GM20431 (cell line): ENCODE data around the gene TEX38.
"Not testable (repeated sequence)": the region's sequence is repeated elsewhere in the genome, so short reads cannot be mapped to it uniquely, and the experiment has no call there.

ENCODE experiments used
- in situ Hi-C: fragments of 300-500 bp; cut with MseI, MboI; formaldehyde crosslinking; loops from one replicate; pipeline ENCODE4 v1.15.0; 2020; ENCODE audit warnings: low sequenced_read_pairs; ENCODE audit not compliant: unreplicated experiment

The TEX38 gene

DNA sequence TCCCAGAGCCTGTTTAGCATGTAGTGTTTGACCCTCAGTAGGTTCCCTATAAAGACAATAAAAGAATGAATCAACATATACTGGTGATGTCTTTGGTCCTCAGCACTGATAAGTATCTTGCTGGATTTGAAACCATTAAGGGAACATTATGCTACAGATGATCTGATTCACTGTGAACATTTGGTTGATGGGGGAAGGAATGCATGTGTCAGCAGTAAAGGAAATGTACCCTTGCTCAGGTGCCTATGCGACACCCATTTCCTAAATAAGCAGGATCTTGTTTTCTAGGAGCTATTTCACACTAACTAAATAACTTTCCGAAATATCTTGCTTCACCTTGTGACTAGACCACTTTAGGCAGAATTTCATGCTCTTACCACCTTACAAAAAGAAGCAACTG is 13.0 kb downstream of the TEX38 start:
- in situ Hi-C loops: no loop called here

DNA sequence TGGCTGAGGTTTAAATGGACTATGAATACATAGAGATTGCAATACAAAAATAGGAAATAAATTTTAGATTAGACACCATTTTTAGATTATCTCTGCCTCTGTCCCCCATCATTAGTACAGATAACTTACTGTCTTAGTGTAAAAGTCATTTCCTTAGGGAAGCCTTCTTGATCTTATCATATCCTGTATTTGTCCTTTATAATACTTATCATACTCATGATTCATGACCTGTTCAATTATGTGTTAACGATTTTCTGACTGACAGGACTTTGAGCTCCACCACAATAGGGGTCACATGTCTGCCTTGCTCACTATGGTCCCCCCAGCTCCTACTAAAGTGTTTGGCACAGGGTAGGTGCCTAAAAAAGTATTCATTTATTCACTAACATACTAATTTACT is 14.6 kb downstream of the TEX38 start:
- in situ Hi-C loops: no loop called here

DNA sequence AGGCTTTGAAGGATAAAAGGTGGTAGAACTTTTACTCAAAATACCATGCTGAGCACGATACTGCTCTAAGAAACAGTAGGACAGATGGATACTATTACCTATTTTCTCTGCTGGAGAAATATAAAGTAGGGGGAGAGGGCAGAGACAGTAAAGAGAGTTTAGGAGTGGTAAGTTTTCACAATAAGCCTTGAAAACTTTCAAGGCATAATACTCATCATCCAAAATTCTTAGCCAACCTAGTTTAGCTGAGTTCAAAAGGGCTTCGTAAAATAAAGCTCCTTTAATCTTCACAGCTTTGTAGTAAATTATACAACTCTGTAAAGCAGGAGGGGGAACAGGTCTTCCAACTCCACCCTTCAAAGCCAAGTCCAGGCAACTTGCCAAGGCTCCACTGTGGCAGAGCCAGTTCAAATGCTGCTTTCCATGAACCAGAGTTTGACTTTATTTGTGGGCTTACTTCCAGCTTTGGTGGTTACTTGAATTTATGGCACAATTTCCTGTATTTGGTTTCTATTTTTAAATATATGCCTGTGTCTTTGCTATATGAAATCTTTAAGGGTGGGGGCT is 15.5 kb downstream of the TEX38 start:
- in situ Hi-C loops: no loop called here

DNA sequence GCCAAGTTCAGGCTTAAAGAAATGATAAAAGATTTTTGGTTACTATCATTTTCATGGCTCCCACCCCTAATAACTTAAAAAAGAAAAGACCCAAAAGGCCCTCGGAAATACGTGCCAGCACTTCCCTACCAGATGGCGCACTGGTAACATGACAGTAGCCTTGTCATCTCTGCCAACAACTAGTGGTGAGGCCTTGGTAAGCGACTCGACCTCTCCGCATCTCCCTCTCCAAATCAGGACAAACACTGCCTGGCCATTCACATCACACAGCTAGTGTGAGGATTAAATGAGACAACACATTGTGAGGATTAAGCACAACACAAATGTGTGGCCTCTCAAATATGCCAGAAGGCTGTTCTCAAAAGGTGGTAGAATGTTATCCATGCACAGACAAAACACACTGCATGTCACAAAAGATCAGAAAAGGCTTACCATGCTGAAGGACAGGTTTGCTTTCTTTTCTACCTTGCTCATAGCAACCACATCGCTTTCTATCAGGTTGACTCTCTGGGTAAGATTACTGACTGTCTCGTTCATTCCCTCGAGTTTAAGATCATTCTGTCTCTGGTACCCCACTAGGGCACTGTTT is 16.4 kb downstream of the TEX38 start:
- in situ Hi-C loops: no loop called here

DNA sequence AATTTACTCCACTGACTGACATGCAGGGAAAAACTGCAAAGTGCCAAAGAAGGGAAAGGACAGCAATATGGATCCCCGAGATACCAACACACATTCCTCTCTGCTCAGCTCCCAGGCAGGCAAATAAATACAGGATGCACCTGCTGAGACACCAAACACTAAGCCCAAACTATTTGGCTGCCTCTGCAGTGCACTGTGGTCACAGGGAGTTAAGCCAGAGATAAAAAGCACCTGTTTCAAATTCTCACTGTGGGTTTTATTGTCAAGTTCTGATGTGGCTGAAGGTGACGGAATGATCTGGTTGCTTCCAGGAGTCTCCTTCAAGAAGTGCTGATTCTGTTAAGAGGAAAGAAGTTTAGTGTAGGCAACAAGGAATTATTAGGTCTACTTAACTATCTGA is 17.7 kb downstream of the TEX38 start:
- in situ Hi-C loops: no loop called here

DNA sequence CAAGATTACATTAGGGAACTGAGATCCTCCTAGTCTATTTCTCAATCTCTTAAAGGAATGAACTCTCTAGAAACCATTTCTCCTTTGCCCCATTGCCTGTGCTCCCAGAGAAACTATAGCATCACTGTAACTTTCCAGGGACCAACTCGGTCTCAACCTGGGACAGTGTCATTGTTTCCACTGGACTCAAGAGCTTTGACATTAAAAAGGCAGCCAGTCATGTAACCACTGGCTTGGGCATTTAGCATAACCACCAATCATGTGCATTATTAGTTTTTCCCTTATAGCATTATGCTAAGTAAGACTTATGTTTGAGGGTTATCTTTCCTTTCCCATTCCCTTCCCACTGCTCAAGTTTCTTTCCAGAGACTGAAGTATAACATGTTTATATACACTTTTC is 18.2 kb downstream of the TEX38 start:
- in situ Hi-C loops: no loop called here

DNA sequence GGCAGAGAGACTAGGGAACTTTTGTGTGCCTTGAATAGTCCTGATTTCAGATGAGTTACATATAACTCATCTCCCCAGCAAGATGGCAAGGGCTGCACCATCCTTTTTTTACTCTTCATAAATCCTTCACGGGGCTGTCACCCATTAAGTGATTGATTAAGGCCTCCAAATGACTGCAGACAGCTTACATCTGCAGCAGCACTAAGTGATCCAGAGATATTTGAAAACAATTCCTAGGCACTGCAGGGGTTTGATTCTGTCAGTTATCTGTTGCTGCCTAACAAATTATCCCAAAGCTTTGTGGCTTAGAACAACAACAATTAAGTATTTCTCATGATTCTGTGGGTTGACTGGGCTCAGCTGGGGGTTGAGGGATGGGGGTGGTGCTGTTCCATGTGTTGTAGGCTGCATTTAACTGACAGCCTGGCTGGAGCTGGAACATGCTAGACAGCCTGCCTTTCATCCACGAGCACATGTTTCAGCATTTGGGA is 19.3 kb downstream of the TEX38 start:
- in situ Hi-C loops: no loop called here

DNA sequence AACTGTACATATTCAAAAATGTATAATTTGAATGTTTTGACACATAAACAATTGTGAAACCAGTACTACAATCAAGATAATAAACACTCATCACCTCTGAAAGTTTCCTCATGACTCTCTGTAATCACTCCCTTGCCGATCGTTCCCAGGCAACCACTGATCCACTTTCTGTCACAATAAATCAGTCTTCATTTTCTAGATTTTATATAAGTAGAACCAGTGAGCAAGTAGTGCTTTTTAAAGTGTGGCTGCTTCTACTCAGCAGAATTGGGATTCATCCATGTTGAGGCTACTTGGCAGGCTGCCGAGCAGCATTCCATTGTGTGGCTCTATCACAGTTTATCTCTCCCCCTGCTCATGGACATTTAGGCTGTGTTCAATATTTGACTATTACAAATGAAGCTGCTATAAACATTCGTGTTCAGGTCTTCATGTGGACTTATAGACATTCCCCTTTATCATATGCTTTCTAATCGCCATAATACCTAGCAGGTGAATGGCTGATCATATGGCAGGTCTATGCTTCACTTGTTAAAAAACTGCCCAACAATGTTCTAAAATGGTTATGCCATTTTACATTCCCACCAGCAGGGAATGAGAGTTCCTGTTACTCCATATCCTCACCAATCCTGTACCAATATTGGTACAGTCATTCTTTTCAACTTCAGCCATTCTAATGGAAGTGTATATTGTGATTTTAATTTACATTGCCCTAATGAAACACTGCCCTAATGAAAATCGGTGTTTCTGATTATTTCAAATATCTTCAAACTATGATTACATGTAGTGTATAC is 20.5 kb downstream of the TEX38 start:
- in situ Hi-C loops: no loop called here

DNA sequence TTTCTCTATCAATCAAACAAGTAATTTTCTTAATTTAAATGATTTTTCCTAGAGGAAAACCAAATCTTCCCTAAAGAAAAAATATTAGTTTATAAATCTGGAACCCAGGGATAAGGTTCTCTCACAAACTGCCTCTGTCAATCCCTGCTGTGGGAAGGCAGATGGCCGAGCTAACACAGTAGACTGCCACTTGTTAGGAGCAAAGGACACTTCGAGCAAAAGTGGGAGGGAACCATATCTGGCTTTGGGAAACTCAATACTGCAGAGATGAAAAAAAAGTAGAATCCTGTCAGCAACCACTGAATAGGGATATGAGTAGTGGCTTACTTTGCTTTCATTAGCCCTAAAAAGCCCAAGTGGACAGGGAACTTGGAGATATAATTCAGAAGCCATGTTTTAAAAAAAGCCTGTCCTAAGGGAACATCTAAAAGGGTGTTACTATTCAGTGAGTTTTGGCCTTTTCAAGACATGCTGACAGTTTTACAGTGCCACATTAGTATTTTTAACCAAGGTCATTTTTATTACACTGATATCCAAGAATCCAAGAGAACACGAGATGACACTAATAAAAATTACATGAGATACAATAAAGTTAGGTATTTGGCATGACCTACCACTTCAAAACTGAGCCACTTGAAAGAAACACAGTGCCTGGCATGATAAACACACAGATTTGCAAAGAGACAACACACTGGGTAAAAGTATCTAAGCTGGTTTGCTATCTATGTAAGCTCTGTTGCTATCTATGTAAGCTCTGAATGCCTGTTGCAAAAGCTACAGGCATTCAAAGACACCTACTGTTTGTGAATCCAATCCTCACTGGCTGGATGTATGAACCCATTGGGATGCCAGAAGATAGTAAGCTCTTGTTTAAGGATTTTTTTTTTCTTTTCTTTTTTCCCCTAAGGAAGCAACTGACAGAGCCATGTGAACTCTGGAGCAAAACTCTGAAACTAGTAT is 21.4 kb downstream of the TEX38 start:
- in situ Hi-C loops: no loop called here

DNA sequence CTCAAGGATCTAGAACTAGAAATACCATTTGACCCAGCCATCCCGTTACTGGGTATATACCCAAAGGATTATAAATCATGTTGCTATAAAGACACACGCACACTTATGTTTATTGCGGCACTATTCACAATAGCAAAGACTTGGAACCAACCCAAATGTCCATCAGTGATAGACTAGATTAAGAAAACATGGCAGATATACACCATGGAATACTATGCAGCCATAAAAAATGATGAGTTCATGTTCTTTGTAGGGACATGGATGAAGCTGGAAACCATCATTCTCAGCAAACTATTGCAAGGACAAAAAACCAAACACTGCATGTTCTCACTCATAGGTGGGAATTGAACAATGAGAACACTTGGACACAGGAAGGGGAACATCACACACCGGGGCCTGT is 23.0 kb downstream of the TEX38 start:
- in situ Hi-C loops: not testable (repeated sequence)

DNA sequence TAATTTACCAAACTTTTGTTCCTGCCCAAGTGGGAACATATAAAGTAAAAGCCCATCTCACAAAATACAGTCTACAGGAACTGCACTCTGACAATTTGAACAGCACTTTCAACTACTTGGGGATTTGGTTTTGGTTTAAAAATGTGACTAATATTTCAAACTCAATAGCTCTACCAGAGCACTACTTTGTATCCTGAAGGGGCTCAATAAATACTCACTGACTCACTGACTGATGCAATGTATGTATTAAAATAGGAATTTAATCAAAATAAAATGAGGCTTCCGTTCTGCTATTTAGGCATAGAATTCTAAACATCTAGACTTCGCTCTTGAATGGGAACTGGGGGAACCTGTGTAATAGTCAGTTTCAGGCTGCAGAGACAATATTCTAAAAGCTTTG is 25.4 kb downstream of the TEX38 start:
- in situ Hi-C loops: no loop called here

DNA sequence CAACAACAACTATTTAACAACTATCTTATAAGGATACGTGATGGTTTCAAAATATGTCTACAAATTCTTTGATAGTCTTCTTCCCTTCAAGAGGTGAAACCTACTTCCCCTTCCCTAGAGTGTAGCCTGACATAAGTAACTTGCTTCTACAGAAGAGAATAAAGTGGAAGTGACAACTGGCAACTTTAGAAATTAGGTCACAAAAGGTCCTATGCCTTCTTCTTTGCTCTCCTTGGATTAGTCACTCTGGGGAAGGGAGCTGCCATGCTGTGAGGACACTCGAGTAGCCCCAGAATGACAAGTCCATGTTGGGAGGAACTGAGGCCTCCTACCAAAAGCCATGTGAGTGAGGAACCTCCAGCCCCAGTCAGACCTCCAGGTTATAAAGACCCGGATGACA is 28.0 kb downstream of the TEX38 start:
- in situ Hi-C loops: no loop called here

DNA sequence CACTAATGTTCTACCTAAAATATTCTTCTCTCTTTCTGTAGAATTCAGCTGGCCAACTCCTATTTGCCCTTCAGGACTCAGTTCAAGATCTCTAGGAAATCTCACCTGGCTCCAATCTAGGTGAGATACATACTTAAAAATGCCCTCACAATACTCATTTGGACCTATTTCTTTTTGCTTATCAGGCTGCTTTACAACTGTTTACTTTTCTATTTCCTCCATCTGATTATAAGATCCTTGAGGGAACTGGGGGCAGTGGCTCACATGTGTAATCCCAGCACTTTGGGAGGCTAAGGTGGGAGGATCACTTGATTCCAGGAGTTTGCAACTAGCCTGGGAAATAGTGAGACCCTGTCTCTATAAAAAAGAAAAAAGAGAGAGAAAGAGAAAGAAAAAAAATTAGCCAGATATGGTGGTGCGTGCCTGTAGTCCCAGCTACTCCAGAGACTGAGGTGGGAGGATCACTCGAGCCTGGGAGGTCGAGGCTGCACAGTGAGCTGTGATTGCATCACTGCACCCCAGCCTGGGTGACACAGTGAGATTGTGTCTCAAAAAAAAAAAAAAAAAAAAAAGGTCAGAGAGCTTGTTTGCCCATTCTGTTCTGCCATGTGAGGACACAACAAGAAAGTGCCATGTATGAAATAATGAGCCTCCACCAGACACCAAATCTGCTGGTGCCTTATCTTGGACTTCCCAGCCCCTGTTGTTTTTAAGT is 32.4 kb downstream of the TEX38 start:
- in situ Hi-C loops: no loop called here

DNA sequence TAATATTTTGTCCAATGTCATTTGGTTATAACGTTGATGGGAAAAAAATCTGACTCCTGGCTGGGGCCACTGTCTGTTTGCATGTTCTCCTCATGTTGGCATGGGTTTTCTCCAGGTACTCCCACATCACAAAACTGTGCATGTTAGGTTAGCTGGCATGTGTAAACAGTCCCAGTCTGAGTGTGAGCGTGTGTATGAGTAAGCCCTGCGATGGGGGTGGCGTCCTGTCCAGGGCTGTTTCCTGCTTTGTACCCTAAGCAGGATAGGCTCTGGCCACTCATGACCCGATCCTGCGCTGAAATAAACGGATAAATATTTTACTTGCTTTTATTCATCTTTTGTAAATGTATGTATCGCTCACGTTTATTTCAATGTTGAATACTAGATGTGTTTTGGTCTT is 33.8 kb downstream of the TEX38 start:
- in situ Hi-C loops: no loop called here

DNA sequence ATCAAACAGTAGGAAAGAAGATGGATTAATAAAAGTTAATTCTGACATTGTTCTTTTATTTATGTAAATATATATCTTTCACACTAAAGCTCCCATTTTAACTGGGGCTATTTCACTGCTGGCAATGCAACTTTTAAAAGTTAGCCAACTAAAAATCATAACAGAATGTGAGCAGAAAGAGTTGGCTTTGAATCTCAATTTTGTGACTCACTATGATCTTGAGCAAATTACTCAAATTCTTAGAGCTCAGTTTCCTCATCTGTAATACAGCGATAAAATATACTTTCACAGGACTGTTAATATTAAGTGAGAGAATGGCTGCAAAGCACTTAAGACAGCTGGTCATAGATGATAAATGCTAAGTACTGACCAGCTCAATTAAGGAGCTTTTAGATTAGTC is 36.5 kb downstream of the TEX38 start:
- in situ Hi-C loops: no loop called here

DNA sequence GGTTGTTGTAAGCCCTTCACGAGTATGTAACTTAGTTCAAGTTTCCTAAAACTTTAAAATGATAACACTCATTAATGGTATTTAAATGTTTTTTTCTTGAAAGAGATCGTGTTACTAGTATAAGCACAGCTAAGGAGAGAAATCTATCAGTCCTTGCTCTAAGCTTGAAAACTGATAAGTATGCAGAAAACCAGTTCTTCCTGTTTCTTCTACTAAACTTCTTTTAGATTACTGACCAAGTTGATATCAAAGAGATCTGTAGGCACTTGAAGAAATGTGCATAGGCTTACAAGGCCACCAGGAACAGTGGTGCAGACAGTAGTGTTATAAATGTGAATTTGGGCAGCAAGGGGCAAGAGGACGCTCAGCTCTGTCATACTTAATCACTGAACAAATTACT is 43.3 kb downstream of the TEX38 start:
- in situ Hi-C loops: no loop called here

DNA sequence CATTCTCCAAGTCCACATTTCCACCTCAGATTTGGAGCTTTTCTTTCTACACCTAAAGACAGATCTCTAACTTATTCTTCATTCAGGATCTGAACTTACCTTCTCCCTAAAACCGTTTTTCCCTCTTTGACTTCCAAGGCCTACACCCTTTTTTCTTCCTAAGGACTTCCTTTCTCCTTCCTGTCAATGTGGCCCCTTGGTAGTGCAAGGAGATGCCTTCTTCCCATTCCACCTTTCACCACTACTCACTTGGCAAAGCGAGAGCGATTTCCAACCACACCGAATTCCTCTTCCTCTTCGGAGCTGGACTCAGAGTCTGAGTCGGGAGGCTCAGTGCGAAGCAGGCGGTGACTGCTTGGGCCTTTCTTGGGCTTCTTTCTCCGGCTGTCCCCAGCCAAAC is 46.0 kb downstream of the TEX38 start:
- in situ Hi-C loops: no loop called here

DNA sequence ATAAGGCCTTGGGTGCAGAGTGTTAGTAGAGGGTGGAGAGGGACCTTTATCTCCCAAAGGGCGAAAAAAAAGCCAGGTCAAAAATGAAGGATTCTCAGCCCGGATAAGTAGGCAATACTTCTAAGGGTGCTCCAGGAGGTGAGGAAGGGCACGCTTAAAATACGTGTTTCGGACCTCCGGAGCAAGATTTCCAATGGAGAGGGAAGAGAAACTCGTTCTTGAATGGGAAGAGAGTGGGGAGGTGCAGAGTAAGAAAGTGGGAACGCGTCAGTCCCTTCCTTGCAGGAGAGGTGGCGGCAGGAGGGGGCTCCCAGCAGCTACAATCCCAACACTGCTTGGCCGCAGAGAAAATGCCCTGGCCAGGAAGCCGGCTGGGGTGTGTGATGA is 46.7 kb downstream of the TEX38 start:
- in situ Hi-C loops: no loop called here

DNA sequence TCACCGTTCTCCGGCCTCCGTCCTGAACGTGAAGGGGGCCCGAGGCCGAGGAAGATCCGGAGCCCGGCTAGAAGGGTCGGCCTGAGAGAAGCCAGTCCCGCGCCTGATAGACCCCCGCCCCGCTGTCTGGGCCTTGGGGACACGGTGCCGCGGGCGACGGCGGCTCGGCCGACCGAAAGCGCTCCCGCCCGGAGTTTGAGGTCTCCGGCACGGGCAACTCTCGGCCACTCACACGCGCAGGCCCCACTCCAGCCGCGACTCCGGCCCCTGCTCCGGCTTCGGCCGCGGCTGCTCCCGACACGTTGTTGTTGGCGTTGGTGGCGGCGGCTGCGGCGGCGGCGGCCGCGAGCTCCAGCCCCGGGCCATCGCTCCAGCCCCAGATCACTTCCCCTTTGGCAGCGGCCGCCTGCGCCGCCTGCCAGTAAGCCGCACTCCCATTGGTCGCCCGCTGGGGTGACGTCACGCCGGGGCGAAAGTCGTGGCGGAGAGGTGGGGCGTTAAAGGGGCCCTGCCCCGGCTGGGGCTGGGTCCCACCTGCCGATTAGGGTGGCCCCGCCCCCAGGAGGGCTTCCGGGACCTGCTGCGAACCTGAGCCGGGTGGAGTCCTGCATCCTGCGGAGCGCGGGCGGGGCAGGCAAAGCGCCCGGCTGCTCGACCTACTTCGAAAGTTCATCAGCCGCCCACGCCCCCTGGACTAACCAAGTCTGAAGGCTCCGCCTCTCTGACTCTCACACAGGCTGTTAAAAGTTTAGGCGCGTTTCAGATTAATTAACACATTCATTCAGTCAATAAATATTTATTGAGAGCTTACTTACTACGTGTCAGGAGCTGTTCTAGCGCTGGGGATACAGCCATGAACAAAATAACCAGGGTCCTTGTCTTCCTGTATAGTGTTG is 47.3 kb downstream of the TEX38 start, which contains the start of gene EFCAB14:
EFCAB14 (minus strand) TSS at position 388 of the 896 bp plus-strand sequence. CDS start 1,027 bp downstream, outside the sequence.
- in situ Hi-C loops: no loop called here
